PC-3 (cell line): ENCODE measurements around the gene GPD2.

ENCODE experiments used
- CTCF ChIP-seq: fragments of 300-600 bp; sonication (generic); conservative IDR thresholded peaks from 2 replicates; pipeline ENCODE4 v1.5.1; 2017; ENCODE audit warnings: antibody characterized with exemption, low read depth, mild to moderate bottlenecking, low read length
- EZH2 ChIP-seq: fragments of 300-600 bp; sonication (generic); IDR thresholded peaks from one replicate; pipeline ENCODE4 v1.6.1; 2017; ENCODE audit warnings: antibody characterized with exemption, mild to moderate bottlenecking, low read length; ENCODE audit not compliant: unreplicated experiment
- EZH2phosphoT487 ChIP-seq: fragments of 300-600 bp; sonication (generic); IDR thresholded peaks from 2 replicates; pipeline ENCODE4 v1.6.1; 2018; ENCODE audit warnings: mild to moderate bottlenecking, antibody characterized with exemption, low read length, borderline replicate concordance

DNA sequence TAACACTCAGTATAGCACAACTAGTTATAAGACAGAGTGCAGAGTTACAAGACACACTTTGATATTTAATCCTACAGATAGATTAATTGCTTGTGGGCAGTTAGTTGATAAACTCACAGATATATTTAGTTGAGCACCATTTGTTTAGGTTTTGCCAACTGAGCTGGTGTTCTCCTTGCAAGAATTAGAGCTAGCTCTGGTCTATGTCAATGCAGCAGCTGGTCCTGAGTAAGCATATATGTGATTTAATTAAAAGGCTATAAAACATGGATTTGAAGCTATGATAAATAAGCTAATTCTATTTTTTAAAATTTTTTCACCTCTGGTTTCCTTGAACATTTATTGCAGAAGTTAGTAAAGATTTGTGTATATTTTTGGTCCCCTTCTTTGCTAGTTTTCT is 35.6 kb downstream of the GPD2 start:
- no peak for TF ChIP-seq CTCF
- TF ChIP-seq EZH2phosphoT487 = no peak
- no peak for TF ChIP-seq EZH2
